Activated CD4-positive, alpha-beta T cell treated with anti-CD3 and anti-CD28 coated beads for 36 hours (primary cell): Measurements from ENCODE around the gene GFM2. TPM values are rescaled to one million over a fixed set of nuclear protein-coding genes. Genes with fewer than 3 reads are reported as not detected.
"Not testable (repeated sequence)": the region's sequence is repeated elsewhere in the genome, so short reads cannot be mapped to it uniquely, and the experiment has no call there.

ENCODE experiments used
- ATAC-seq: fragments of 200-7000 bp; cut with Tn5 transposase; one replicate; pipeline ENCODE4 v1.10.0; 2021; ENCODE audit warnings: mild to moderate bottlenecking, moderate library complexity
- CTCF ChIA-PET: fragments of 350-600 bp; sonication (Branson Sonifier 250); formaldehyde crosslinking; loops from one replicate; lab custom pipeline; 2021; ENCODE audit warnings: antibody characterized with exemption; lab: Charles Lee
- POLR2A ChIA-PET: fragments of 350-600 bp; sonication (Branson Sonifier 250); formaldehyde crosslinking; loops from one replicate; lab custom pipeline; 2021; ENCODE audit warnings: antibody characterized with exemption, inconsistent platforms; lab: Charles Lee
- DNase-seq: peaks from one replicate; pipeline ENCODE4 v3.0.0-alpha.2; 2020
- H3K27ac Mint-ChIP-seq: one replicate; pipeline ENCODE4 v1.8.0; 2021; ENCODE audit warnings: mixed read lengths
- H3K27me3 Mint-ChIP-seq: one replicate; pipeline ENCODE4 v1.8.0; 2021; ENCODE audit warnings: mixed read lengths
- H3K36me3 Mint-ChIP-seq: one replicate; pipeline ENCODE4 v1.8.0; 2021; ENCODE audit warnings: low read depth, mixed read lengths
- H3K4me1 Mint-ChIP-seq: one replicate; pipeline ENCODE4 v1.8.0; 2021; ENCODE audit warnings: mixed read lengths
- H3K4me3 Mint-ChIP-seq: one replicate; pipeline ENCODE4 v1.8.0; 2021; ENCODE audit warnings: mild to moderate bottlenecking, moderate library complexity, mixed read lengths
- H3K9me3 Mint-ChIP-seq: one replicate; pipeline ENCODE4 v1.8.0; 2021; ENCODE audit warnings: low read depth, mixed read lengths
- intact Hi-C, 2 experiments: fragments of 100-400 bp; cut with DNase I in 1 of 2; cut with micrococcal nuclease in 1 of 2; formaldehyde crosslinking; loops; one replicate each; pipeline versions ENCODE4 v1.14.2 to v1.15.1; 2022 to 2024; cut with DNase I, micrococcal nuclease
- total RNA-seq, 2 experiments: library from RNA; stranded (reverse); gene quantifications; one replicate each; pipeline ENCODE4 v1.2.3, GENCODE V29; 2021

GFM2 gene
- total RNA-seq, 2 experiments from 2014 or later: 34.7 to 40.4 TPM

DNA sequence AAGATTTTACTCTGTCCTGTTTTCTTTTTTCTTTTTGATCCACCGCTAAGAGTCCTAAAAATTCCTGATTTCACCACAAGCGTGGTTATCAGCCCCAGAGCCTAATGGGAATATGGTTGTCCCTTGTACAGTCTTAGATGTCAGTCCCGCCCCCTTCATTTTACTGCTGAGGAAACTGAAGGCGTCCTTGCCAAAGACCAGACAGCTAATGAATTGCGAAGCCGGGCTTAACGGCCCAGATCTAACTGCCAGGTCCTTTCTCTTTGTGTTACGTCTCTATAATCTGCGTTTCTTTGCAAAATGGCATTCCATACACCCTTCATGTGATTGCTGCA, 629 bp upstream of the GFM2 start:
- no peaks in the 10 kb centered on the region for H3K9me3 Mint-ChIP-seq
- ATAC-seq (peak; percentile 7), DNase-seq (peak; percentile 25)
- H3K27ac Mint-ChIP-seq: peak overlapping the region; percentile 99
- intact Hi-C loops: loop anchor here (1.0 to 10.0 kb wide), 11 partner anchors 82 to 950 kb away; partner anchors contain the start of genes FAM169A (in 2 of the 2), HEXB (in 2 of the 2), POC5 (in 2 of the 2) and ANKRD31 (in 1 of the 2)
- peak overlapping the region; percentile 94 for H3K4me3 Mint-ChIP-seq
- ChIA-PET POLR2A (no interaction called here), CTCF (interaction anchor here (1.3 to 2.3 kb wide), 3 partner anchors 19 to 152 kb away, joined by 3 to 7 read pairs (median 7); no protein-coding TSS in a partner anchor)
- no peaks in the 10 kb centered on the region for H3K27me3 Mint-ChIP-seq
- peaks cover 37% of the 10 kb centered on the region for H3K36me3 Mint-ChIP-seq
- peaks cover 29% of the 10 kb centered on the region for H3K4me1 Mint-ChIP-seq

DNA sequence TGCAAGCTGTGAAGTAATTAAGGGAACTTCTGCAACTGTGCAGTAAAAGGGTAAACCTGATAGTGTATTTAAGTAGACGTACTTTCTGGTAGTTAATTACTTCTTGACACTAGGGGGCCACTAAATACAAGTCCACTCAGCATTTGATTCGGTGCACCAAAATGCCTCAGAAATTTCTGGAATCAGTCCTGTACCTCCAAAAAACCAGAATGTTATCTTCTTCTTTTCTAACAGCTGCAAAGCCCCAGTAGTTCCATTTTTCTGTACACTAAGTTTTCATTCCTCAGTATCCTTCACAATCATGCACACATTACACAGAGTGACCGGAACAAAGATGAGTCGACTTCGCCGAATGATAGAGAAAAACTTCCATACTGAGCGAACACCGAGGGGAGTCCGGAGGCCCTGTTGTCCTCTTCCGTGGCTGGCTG, 484 bp downstream of the GFM2 start:
- ATAC-seq (peak; percentile 38), DNase-seq (peak; percentile 17)
- H3K27ac Mint-ChIP-seq: peak overlapping the region; percentile 99
- POLR2A ChIA-PET: interaction anchor here (0.9 kb wide), 1 partner anchor 81 kb away, joined by 4 read pairs; the partner anchor contains the start of gene HEXB
- intact Hi-C loops: loop anchor here (1.0 to 10.0 kb wide), 8 partner anchors 82 to 1201 kb away; partner anchors contain the start of genes ANKRA2 (in 1 of the 2), FAM169A (in 1 of the 2), GCNT4 (in 1 of the 2) and HEXB (in 1 of the 2)
- no peaks in the 10 kb centered on the region for H3K9me3 Mint-ChIP-seq
- peaks cover 43% of the 10 kb centered on the region for H3K36me3 Mint-ChIP-seq
- H3K4me1 Mint-ChIP-seq: peaks cover 40% of the 10 kb centered on the region
- H3K27me3 Mint-ChIP-seq: no peaks in the 10 kb centered on the region
- CTCF ChIA-PET: interaction anchor here (0.7 to 2.3 kb wide), 10 partner anchors 11 to 646 kb away, joined by 3 to 7 read pairs (median 3); no protein-coding TSS in a partner anchor
- peak overlapping the region; percentile 94 for H3K4me3 Mint-ChIP-seq

DNA sequence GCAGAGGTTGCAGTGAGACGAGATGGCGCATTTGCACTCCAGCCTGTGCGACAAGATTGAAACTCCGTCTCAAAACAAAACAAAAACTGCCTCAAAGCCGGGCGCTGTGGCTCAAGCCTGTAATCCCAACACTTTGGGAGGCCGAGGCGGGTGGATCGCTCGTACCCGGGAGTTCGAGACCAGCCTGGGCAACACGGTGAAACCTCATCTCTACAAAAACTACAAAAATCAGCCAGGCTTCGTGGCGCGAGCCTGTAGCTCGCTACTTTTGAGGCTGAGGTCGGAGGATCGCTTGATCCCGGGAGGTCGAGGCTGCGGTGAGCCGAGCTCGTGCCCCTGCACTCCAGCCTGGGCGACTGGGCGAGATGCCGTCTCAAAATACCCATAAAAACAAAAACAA, 988 bp downstream of the GFM2 start:
- DNase-seq: no peak
- Mint-ChIP-seq H3K4me1 (peaks cover 45% of the 10 kb centered on the region), H3K9me3 (no peaks in the 10 kb centered on the region), H3K4me3 (peak overlapping the region; percentile 94), H3K27me3 (no peaks in the 10 kb centered on the region), H3K27ac (no peak overlapping the region), H3K36me3 (peaks cover 39% of the 10 kb centered on the region)
- no peak for ATAC-seq
- ChIA-PET CTCF (interaction anchor here (0.9 to 2.3 kb wide), 7 partner anchors 10 to 169 kb away, joined by 3 to 7 read pairs (median 3); no protein-coding TSS in a partner anchor), POLR2A (no interaction called here)
- intact Hi-C loops: loop anchor here (1.0 to 10.0 kb wide), 8 partner anchors 81 to 1201 kb away; partner anchors contain the start of genes ANKRA2 (in 1 of the 2), FAM169A (in 1 of the 2), GCNT4 (in 1 of the 2) and HEXB (in 1 of the 2)

DNA sequence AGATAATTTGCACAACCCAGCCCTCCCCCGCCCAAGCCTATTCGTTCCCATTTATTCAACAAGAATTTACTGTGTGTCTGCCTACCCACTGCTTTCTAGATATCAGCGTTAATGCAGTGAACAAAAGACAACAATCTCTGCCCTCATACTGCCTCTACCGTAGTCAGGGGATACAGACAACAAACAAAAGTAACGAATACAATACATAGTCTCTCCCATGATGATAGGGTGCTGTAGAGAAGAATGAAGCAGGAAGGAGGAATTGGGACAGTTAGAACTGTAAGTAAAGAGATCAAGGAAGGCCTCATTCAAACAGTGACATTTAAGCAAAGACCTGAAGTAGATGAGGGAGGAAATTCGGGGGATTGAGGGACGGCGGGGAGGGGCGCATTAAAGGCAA, 1.7 kb downstream of the GFM2 start:
- Mint-ChIP-seq H3K4me1 (peaks cover 53% of the 10 kb centered on the region), H3K9me3 (no peaks in the 10 kb centered on the region), H3K27ac (peak overlapping the region; percentile 12), H3K27me3 (no peaks in the 10 kb centered on the region), H3K4me3 (peak overlapping the region; percentile 94), H3K36me3 (peaks cover 38% of the 10 kb centered on the region)
- no peak for ATAC-seq
- intact Hi-C loops: loop anchor here (5.0 to 10.0 kb wide), 4 partner anchors 102 to 950 kb away; partner anchors contain the start of genes FAM169A (in 1 of the 2), GCNT4 (in 1 of the 2) and POC5 (in 1 of the 2)
- no peak for DNase-seq
- ChIA-PET POLR2A (no interaction called here), CTCF (interaction anchor here (1.1 to 1.3 kb wide), 3 partner anchors 10 to 170 kb away, joined by 3 to 4 read pairs (median 3); no protein-coding TSS in a partner anchor)

DNA sequence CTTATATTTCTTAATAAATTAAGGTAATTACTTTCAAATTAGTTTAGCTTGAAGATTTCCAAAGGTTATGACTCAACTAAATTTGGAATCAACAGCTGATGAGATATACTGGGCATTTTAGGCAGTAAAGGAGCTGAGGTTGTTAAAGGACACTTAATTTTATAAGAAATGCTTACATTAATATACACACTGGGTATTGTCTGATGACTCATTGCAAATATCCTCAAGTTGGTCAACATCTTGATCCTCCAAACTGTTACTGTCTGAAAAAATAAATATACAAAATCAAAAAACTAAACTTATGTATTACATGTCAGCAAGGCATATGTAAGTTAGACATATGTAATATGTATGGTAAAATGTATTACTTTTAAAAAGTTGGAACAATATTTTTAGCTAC, 3.4 kb downstream of the GFM2 start:
- ATAC-seq (no peak), DNase-seq (no peak)
- H3K27me3 Mint-ChIP-seq: no peaks in the 10 kb centered on the region
- intact Hi-C loops: loop anchor here in 1 of 2 experiments (10.0 kb wide), 1 partner anchor 951 kb away; the partner anchor contains the start of gene POC5
- H3K36me3 Mint-ChIP-seq: peaks cover 35% of the 10 kb centered on the region
- H3K27ac Mint-ChIP-seq: no peak overlapping the region
- H3K4me3 Mint-ChIP-seq: no peak overlapping the region
- peaks cover 49% of the 10 kb centered on the region for H3K4me1 Mint-ChIP-seq
- ChIA-PET POLR2A (no interaction called here), CTCF (interaction anchor here (0.6 to 2.5 kb wide), 12 partner anchors 10 to 542 kb away, joined by 3 to 11 read pairs (median 4); partner anchors contain the start of gene ANKRD31)
- no peaks in the 10 kb centered on the region for H3K9me3 Mint-ChIP-seq

DNA sequence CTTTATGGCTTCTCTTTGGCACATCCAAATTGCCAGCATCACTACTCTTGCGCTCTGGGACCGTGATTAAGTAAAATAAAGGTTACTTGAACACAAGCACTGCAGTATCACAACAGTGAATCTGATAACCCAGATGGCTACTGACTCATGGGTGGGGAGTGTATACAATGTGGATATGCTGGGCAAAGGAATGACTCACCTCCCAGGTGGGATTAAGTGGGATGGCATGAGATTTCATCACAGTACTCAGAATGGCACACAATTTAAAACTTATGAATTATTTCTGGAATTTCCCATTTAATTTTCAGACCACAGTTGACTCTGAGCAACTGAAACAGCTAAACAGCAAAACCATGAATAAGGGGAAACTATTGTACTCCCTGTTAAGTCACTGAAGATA, 4.3 kb downstream of the GFM2 start:
- H3K27me3 Mint-ChIP-seq: no peaks in the 10 kb centered on the region
- intact Hi-C loops: loop anchor here in 1 of 2 experiments (10.0 kb wide), 1 partner anchor 952 kb away; the partner anchor contains the start of gene POC5
- peaks cover 43% of the 10 kb centered on the region for H3K36me3 Mint-ChIP-seq
- ATAC-seq (peak; percentile 40), DNase-seq (peak; percentile 57)
- POLR2A ChIA-PET: no interaction called here
- CTCF ChIA-PET: interaction anchor here (0.6 to 2.5 kb wide), 6 partner anchors 11 to 1251 kb away, joined by 3 to 11 read pairs (median 4); no protein-coding TSS in a partner anchor
- H3K4me1 Mint-ChIP-seq: peaks cover 45% of the 10 kb centered on the region
- no peaks in the 10 kb centered on the region for H3K9me3 Mint-ChIP-seq
- no peak overlapping the region for H3K4me3 Mint-ChIP-seq
- H3K27ac Mint-ChIP-seq: peak overlapping the region; percentile 51

DNA sequence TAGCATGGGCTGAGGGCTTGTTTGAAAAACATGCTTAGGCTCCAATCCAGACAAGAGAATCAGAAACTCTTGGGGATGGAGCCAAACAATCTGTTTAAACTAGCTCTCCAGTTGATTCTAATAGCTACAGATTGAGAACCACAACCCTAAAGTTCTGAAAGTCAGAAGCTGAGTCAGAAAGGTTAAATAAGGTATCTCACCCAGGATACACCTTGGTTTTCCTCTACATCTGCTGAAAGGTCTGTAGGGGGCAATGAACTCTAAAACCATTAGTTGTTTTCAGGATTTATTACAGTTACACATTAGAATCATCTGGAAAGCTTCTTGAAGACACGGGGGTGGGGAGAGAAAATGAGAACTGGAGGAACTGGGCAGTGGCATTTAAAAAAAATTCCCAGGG, 5.7 kb downstream of the GFM2 start:
- Mint-ChIP-seq H3K4me3 (no peak overlapping the region), H3K27ac (no peak overlapping the region), H3K4me1 (peaks cover 45% of the 10 kb centered on the region), H3K27me3 (no peaks in the 10 kb centered on the region), H3K36me3 (peaks cover 46% of the 10 kb centered on the region), H3K9me3 (peaks cover 6% of the 10 kb centered on the region)
- no peak for DNase-seq
- ChIA-PET CTCF (interaction anchor here (0.7 to 1.0 kb wide), 4 partner anchors 10 to 475 kb away, joined by 3 to 5 read pairs (median 4); partner anchors contain the start of gene ANKRD31), POLR2A (no interaction called here)
- peak; percentile 60 for ATAC-seq
- intact Hi-C loops: loop anchor here in 1 of 2 experiments (1.0 to 10.0 kb wide), 2 partner anchors 9 to 954 kb away; partner anchors contain the start of gene POC5

DNA sequence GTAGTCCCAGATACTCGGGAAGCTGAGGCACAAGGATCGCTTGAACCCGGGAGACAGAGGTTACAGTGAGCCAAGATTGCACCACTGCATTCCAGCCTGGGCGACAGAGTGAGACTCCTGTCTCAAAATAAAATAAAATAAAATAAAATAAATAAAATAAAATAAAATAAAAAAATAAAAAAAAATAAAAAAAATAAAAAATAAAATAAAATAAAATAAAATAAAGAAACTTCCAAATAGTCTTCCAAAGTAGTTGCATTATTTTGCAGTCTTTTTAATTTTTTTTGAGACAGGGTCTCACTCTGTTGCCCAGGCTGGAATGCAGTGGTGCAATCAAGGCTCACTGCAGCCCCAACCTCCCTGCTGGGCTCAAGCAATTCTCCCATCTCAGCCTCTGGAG, 18.2 kb downstream of the GFM2 start:
- H3K9me3 Mint-ChIP-seq, DNase-seq, ATAC-seq, H3K4me1 Mint-ChIP-seq, POLR2A ChIA-PET, H3K27me3 Mint-ChIP-seq, intact Hi-C loops, H3K4me3 Mint-ChIP-seq, H3K27ac Mint-ChIP-seq: not testable (repeated sequence)
- CTCF ChIA-PET: interaction anchor here (0.5 to 1.4 kb wide), 4 partner anchors 9 to 173 kb away, joined by 3 to 4 read pairs (median 4); no protein-coding TSS in a partner anchor
- H3K36me3 Mint-ChIP-seq: peaks cover 43% of the 10 kb centered on the region

DNA sequence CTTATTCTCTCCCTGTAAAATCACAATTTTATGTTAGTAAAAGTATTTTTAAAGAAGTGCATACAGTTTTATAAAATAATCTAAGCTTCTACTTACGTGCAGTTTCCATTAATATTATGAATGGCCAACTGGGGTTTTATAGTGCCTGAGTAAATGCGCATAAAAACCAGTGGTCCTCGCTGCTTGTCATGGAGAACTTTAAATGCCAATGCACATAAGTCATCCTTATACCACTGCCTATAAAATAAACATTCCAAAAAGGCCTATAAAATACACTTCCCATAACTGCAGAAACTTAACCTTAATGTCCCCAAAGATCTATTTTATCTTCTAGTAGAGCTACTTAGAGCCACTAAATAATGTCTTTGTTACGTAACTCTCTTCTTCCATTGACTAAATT, 28.5 kb downstream of the GFM2 start:
- H3K36me3 Mint-ChIP-seq: peaks cover 22% of the 10 kb centered on the region
- DNase-seq (no peak), ATAC-seq (no peak)
- H3K27me3 Mint-ChIP-seq: no peaks in the 10 kb centered on the region
- no peaks in the 10 kb centered on the region for H3K4me1 Mint-ChIP-seq
- ChIA-PET CTCF (interaction anchor here (1.1 kb wide), 1 partner anchor 24 kb away, joined by 3 read pairs; no protein-coding TSS in a partner anchor), POLR2A (no interaction called here)
- intact Hi-C loops: no loop called here
- no peak overlapping the region for H3K27ac Mint-ChIP-seq
- H3K4me3 Mint-ChIP-seq: no peak overlapping the region
- H3K9me3 Mint-ChIP-seq: no peaks in the 10 kb centered on the region

DNA sequence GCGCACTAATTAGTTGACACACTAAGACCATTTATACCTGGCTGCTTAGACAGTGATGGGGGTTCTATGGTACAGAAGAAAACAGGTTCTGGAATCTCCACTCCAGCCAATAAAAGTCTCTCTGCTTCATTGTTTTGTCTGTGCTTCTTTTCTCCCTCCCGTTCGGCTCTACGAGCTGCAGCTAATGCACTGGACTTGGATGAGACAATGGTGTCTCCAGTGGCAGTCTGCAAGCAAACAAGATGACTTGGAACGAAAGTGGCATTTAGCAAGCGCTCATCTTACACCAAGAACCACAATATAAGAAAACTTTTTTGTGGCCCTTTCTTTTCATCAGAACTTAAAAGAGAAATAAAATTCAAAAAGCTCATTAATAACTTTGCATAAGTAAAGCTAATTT, 30.2 kb downstream of the GFM2 start:
- ChIA-PET POLR2A (no interaction called here), CTCF (interaction anchor here (1.5 kb wide), 1 partner anchor 67 kb away, joined by 3 read pairs; no protein-coding TSS in a partner anchor)
- DNase-seq: no peak
- no peak for ATAC-seq
- H3K27me3 Mint-ChIP-seq: no peaks in the 10 kb centered on the region
- no peaks in the 10 kb centered on the region for H3K4me1 Mint-ChIP-seq
- no peak overlapping the region for H3K4me3 Mint-ChIP-seq
- intact Hi-C loops: no loop called here
- H3K9me3 Mint-ChIP-seq: no peaks in the 10 kb centered on the region
- peaks cover 22% of the 10 kb centered on the region for H3K36me3 Mint-ChIP-seq
- no peak overlapping the region for H3K27ac Mint-ChIP-seq

DNA sequence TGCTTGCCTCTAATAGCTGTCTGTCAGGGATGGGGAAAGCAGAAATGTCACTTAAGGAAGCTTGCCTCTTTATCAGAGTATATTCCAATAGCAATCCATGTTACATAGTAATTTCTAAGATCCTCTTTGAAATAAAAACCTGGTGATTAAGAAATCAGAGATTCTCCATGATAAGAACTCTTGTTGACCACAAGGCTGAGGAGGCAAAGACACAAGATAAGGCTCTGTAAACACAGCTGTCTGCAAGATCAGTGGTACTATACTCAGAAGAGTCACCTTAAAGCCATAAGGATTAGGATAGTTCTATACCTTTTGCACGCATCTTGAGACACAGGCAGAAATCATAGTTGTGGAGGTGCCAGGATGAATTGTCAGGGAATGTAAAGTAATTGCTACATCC, 41.6 kb downstream of the GFM2 start:
- POLR2A ChIA-PET: no interaction called here
- Mint-ChIP-seq H3K36me3 (peaks cover 33% of the 10 kb centered on the region), H3K4me3 (no peak overlapping the region), H3K9me3 (no peaks in the 10 kb centered on the region), H3K27me3 (no peaks in the 10 kb centered on the region), H3K27ac (no peak overlapping the region), H3K4me1 (no peaks in the 10 kb centered on the region)
- CTCF ChIA-PET: interaction anchor here (1.2 kb wide), 1 partner anchor 14 kb away, joined by 3 read pairs; no protein-coding TSS in a partner anchor
- ATAC-seq: no peak
- intact Hi-C loops: no loop called here
- DNase-seq: no peak
